MM.1S (cell line): Measurements from ENCODE around the gene TARS1.

Experiments
- DNase-seq: peaks from one replicate; pipeline ENCODE4 v3.0.0-alpha.2; 2015
- H2AFZ ChIP-seq: fragments of 300-600 bp; sonication (generic); 2 replicates; pipeline ENCODE4 v1.6.0; 2016; ENCODE audit warnings: antibody characterized with exemption, low read length
- H3F3A ChIP-seq: fragments of 300-600 bp; sonication (generic); 2 replicates; pipeline ENCODE4 v1.6.1; 2016; ENCODE audit warnings: mild to moderate bottlenecking, antibody characterized with exemption, low read length, moderate library complexity, mixed read lengths; ENCODE audit not compliant: insufficient read depth
- H3K27ac ChIP-seq: fragments of 300-600 bp; sonication (generic); 2 replicates; pipeline ENCODE4 v1.5.1; 2016; ENCODE audit warnings: mild to moderate bottlenecking, low read length
- H3K27me3 ChIP-seq: fragments of 300-600 bp; sonication (generic); replicated peaks from 2 replicates; pipeline ENCODE4 v1.6.0; 2016; ENCODE audit warnings: low read length; ENCODE audit not compliant: insufficient read depth
- H3K36me3 ChIP-seq: fragments of 300-600 bp; sonication (generic); replicated peaks from 2 replicates; pipeline ENCODE4 v1.6.1; 2016; ENCODE audit warnings: mild to moderate bottlenecking, low read length, mixed read lengths; ENCODE audit not compliant: insufficient read depth
- H3K4me1 ChIP-seq: fragments of 300-600 bp; sonication (generic); 2 replicates; pipeline ENCODE4 v1.6.1; 2016; ENCODE audit warnings: low read length, mixed read lengths
- H3K4me2 ChIP-seq: fragments of 300-600 bp; sonication (generic); 2 replicates; pipeline ENCODE4 v1.6.0; 2016; ENCODE audit warnings: low read depth, low read length
- H3K4me3 ChIP-seq: fragments of 300-600 bp; sonication (generic); 2 replicates; pipeline ENCODE4 v1.5.1; 2016; ENCODE audit warnings: low read length, mixed read lengths
- H3K79me2 ChIP-seq: fragments of 300-600 bp; sonication (generic); 2 replicates; pipeline ENCODE4 v1.6.1; 2016; ENCODE audit warnings: mixed run types, low read length, mixed read lengths
- H3K9ac ChIP-seq: fragments of 300-600 bp; sonication (generic); 2 replicates; pipeline ENCODE4 v1.6.1; 2016; ENCODE audit warnings: low read length, mixed read lengths
- H3K9me2 ChIP-seq: fragments of 300-600 bp; sonication (generic); replicated peaks from 2 replicates; pipeline ENCODE4 v1.6.1; 2016; ENCODE audit warnings: mild to moderate bottlenecking, low read length, mixed read lengths; ENCODE audit not compliant: insufficient read depth
- H3K9me3 ChIP-seq: fragments of 300-600 bp; sonication (generic); replicated peaks from 2 replicates; pipeline ENCODE4 v1.6.1; 2016; ENCODE audit warnings: mild to moderate bottlenecking, low read length, mixed read lengths; ENCODE audit not compliant: insufficient read depth
- H4K20me1 ChIP-seq: fragments of 300-600 bp; sonication (generic); 2 replicates; pipeline ENCODE4 v1.6.1; 2016; ENCODE audit warnings: mild to moderate bottlenecking, low read length, moderate library complexity, mixed read lengths; ENCODE audit not compliant: insufficient read depth
- CTCF ChIP-seq: fragments of 300-600 bp; sonication (generic); IDR thresholded peaks from 2 replicates; pipeline ENCODE4 v1.5.1; 2016; ENCODE audit warnings: antibody characterized with exemption, low read length, mixed read lengths
- EZH2 ChIP-seq: fragments of 300-600 bp; sonication (generic); optimal IDR thresholded peaks from 2 replicates; pipeline ENCODE3; 2017; ENCODE audit warnings: low read depth, mild to moderate bottlenecking, antibody characterized with exemption, low read length, mixed read lengths
- EZH2phosphoT487 ChIP-seq: fragments of 300-600 bp; sonication (generic); IDR thresholded peaks from 2 replicates; pipeline ENCODE4 v1.6.1; 2018; ENCODE audit warnings: antibody characterized with exemption, low read length

Gene TARS1

GRCh38 chr5:33401482-33402390 lies 39.0 kb upstream of the TARS1 start:
- Histone ChIP-seq H3K9ac (no peak overlapping the region), H3K4me1 (no peaks in the 10 kb centered on the region), H3K79me2 (no peaks in the 10 kb centered on the region), H2AFZ (no peak overlapping the region), H3K9me3 (no peaks in the 10 kb centered on the region), H3K36me3 (no peaks in the 10 kb centered on the region), H3F3A (no peaks in the 10 kb centered on the region), H3K9me2 (no peaks in the 10 kb centered on the region), H3K27me3 (no peaks in the 10 kb centered on the region), H3K27ac (no peak overlapping the region), H3K4me3 (no peak overlapping the region), H3K4me2 (no peak overlapping the region), H4K20me1 (no peaks in the 10 kb centered on the region)
- no peak for DNase-seq
- TF ChIP-seq CTCF (no peak), EZH2phosphoT487 (no peak)

- Histone ChIP-seq H3K4me3 (no peak overlapping the region), H3K36me3 (no peaks in the 10 kb centered on the region), H3K27ac (no peak overlapping the region), H3K4me2 (no peak overlapping the region), H4K20me1 (no peaks in the 10 kb centered on the region), H3K4me1 (no peaks in the 10 kb centered on the region), H3K9ac (no peak overlapping the region), H3K9me3 (no peaks in the 10 kb centered on the region), H3K9me2 (no peaks in the 10 kb centered on the region), H2AFZ (no peak overlapping the region), H3K79me2 (no peaks in the 10 kb centered on the region), H3F3A (no peaks in the 10 kb centered on the region), H3K27me3 (no peaks in the 10 kb centered on the region)
- no peak for TF ChIP-seq CTCF
- TF ChIP-seq EZH2: no peak
- TF ChIP-seq EZH2phosphoT487: no peak
- no peak for DNase-seq
Measured at GRCh38 chr5:33403187-33403586, 37.6 kb upstream of the TARS1 start.

DNA sequence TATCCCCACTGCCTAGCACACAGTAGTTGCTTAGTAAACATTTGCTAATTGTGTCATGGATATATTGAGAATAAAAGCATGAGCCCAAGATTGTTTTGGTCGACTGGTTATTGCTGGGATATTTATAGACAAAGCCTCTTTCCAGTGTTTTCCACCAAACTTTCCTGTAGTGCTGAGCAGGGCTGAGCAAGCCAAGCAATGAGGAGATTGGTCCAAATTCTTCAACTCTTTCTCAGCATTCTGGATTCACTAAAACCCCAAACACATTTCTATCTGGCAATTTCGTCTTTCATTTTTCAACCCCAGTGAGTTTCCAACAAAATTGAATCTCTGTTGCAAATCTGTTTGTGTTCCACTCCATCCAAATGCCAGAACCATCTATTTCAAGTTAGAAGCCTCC lies 31.9 kb upstream of the TARS1 start:
- Histone ChIP-seq H3K79me2 (no peaks in the 10 kb centered on the region), H3K4me3 (no peak overlapping the region), H3K36me3 (no peaks in the 10 kb centered on the region), H4K20me1 (no peaks in the 10 kb centered on the region), H3F3A (no peaks in the 10 kb centered on the region), H3K9ac (no peak overlapping the region), H3K9me3 (no peaks in the 10 kb centered on the region), H2AFZ (no peak overlapping the region), H3K9me2 (no peaks in the 10 kb centered on the region), H3K27ac (no peak overlapping the region), H3K4me2 (no peak overlapping the region), H3K4me1 (no peaks in the 10 kb centered on the region), H3K27me3 (no peaks in the 10 kb centered on the region)
- no peak for DNase-seq
- no peak for TF ChIP-seq EZH2phosphoT487
- TF ChIP-seq CTCF: no peak
- TF ChIP-seq EZH2: no peak
